PFSK-1 (cell line): Measurements from ENCODE around the gene NAV3.

Experiments
- FOXP2 ChIP-seq: optimal IDR thresholded peaks from 2 replicates; pipeline ENCODE3; 2011; ENCODE audit warnings: borderline replicate concordance, control low read depth, inconsistent platforms; ENCODE audit not compliant: insufficient read depth; ENCODE audit errors: extremely low read length, extremely low read depth
- POLR2AphosphoS5 ChIP-seq: IDR thresholded peaks from 2 replicates; pipeline ENCODE4 v1.6.1; 2012; ENCODE audit warnings: low read depth, mild to moderate bottlenecking, control low read depth, low read length, moderate library complexity
- SIN3A ChIP-seq: IDR thresholded peaks from 2 replicates; pipeline ENCODE4 v1.6.1; 2012; ENCODE audit warnings: mild to moderate bottlenecking, low read length, moderate library complexity, borderline replicate concordance; ENCODE audit not compliant: insufficient read depth
- TAF1 ChIP-seq: IDR thresholded peaks from 2 replicates; pipeline ENCODE4 v1.6.1; 2012; ENCODE audit warnings: low read length, control low read depth, borderline replicate concordance; ENCODE audit not compliant: insufficient read depth
- TF ChIP-seq, protein P1 (sequence below), 2 experiments: IDR thresholded peaks; 2 replicates each; pipeline versions ENCODE4 v1.6.1 to v1.8.0; 2011 to 2012; ENCODE audit warnings: low read depth in 2 of 2, low read length in 2 of 2, control low read depth in 1 of 2, inconsistent platforms in 1 of 2, mild to moderate bottlenecking in 1 of 2, moderate library complexity in 1 of 2; ENCODE audit not compliant: insufficient read depth in 1 of 2

Gene NAV3

DNA sequence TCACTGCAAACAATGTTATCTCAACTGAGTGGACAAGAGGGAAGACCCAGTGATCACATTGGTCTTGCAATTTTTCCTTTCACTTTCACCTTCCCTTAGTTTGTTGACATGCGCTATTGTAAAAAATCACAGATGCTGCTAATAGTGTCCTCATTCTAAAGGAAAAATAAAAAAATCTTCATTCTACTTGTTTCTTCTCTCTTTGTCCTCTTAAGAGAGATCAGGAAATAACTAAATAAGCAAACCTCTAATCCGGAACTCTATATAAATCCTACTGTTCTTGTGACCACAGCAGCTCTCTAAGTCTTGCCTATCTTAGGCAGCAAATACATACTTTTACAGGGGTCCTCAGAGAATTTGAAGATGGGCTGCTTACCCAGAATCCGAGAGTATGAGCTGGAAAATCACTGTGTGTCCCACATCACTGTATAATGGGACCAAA is 257.7 kb downstream of the NAV3 start:
- TF ChIP-seq FOXP2 (no peak), TAF1 (no peak), SIN3A (no peak), POLR2AphosphoS5 (no peak)
- TF ChIP-seq, protein P1, sequence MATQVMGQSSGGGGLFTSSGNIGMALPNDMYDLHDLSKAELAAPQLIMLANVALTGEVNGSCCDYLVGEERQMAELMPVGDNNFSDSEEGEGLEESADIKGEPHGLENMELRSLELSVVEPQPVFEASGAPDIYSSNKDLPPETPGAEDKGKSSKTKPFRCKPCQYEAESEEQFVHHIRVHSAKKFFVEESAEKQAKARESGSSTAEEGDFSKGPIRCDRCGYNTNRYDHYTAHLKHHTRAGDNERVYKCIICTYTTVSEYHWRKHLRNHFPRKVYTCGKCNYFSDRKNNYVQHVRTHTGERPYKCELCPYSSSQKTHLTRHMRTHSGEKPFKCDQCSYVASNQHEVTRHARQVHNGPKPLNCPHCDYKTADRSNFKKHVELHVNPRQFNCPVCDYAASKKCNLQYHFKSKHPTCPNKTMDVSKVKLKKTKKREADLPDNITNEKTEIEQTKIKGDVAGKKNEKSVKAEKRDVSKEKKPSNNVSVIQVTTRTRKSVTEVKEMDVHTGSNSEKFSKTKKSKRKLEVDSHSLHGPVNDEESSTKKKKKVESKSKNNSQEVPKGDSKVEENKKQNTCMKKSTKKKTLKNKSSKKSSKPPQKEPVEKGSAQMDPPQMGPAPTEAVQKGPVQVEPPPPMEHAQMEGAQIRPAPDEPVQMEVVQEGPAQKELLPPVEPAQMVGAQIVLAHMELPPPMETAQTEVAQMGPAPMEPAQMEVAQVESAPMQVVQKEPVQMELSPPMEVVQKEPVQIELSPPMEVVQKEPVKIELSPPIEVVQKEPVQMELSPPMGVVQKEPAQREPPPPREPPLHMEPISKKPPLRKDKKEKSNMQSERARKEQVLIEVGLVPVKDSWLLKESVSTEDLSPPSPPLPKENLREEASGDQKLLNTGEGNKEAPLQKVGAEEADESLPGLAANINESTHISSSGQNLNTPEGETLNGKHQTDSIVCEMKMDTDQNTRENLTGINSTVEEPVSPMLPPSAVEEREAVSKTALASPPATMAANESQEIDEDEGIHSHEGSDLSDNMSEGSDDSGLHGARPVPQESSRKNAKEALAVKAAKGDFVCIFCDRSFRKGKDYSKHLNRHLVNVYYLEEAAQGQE (IDR thresholded peaks at IDR 0.05; ENCODE audit: insufficient read depth in 1 of 2, low read depth in 2 of 2, low read length in 2 of 2): no peak

DNA sequence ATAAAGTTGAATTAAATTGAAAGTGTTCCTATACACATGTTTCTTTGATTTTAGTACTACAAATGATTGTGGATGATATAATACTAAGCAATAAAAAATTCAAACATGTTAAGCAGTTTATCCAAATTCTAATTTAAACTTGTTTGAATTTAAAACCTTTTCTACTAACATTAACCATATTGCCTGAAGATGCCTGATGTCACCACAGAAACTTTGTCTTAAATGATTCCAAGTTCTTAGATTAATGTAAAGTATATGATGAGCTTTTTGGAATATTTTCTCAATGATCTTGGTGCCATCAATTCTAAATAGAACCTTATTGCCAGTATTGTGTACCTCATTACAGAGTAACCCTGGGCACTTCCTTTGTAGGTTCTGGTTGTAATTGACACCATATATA is 259.6 kb downstream of the NAV3 start:
- no peak for TF ChIP-seq TAF1
- TF ChIP-seq FOXP2: no peak
- TF ChIP-seq SIN3A: no peak
- TF ChIP-seq, protein P1 (IDR thresholded peaks at IDR 0.05; ENCODE audit: insufficient read depth in 1 of 2, low read depth in 2 of 2, low read length in 2 of 2): no peak
- TF ChIP-seq POLR2AphosphoS5: no peak

DNA sequence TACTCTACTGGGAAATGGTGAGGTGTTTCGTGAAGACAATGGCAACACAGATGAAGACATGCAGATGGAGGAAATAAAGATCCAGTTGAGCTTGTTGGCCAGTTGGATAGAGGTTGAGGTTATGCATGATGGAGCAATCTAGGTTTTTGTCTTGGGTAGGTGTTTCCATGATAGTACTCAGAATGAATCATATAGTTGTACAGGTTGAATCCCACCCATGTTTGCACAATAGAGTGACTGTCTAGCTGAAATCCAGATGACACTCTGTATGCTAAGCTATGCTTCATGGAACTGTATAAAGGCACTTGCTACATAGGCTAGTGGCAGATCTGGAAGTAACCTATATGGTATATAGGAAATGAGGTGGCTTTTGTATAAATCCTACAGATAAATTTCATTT is 264.9 kb downstream of the NAV3 start:
- TF ChIP-seq TAF1: no peak
- TF ChIP-seq SIN3A: no peak
- no peak for TF ChIP-seq FOXP2
- TF ChIP-seq POLR2AphosphoS5: no peak
- TF ChIP-seq, protein P1 (IDR thresholded peaks at IDR 0.05; ENCODE audit: insufficient read depth in 1 of 2, low read depth in 2 of 2, low read length in 2 of 2): no peak

DNA sequence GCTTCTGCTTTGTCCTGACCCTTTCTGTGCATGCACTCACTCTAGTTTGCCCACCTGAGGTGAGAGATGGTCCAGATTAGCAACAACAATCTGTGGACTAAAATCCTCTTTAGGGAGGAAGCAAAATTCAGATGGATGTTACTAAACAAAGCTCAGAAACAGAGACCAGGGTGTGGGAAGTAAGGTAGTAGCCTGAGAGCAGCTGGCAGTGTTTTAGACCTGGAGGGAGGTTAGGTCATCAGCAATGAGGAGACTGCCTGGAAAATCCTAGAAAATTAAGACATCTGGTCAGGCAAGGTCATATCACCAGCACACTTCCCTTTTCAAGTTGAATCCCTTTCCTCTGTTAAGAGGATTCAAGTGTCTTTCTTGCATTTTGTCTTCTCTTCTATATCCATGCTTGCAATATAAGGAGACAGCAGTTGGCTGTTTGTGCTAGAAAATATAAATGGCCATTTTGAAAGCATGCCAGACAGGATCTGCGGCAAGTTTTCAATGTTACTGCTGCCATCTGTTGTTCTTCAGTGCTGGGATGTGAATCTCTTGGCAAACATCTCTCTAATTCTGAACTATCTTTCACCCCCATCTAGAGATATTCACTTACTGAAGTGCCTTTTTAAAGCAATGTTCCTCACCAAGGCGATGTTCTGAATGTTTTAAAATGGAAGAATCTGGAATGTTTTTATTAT is 266.4 kb downstream of the NAV3 start:
- TF ChIP-seq FOXP2: no peak
- TF ChIP-seq SIN3A: no peak
- TF ChIP-seq POLR2AphosphoS5: no peak
- TF ChIP-seq, protein P1 (IDR thresholded peaks at IDR 0.05; ENCODE audit: insufficient read depth in 1 of 2, low read depth in 2 of 2, low read length in 2 of 2): no peak
- no peak for TF ChIP-seq TAF1
